Measurements from ENCODE around the gene CD47.

CD47 gene

DNA sequence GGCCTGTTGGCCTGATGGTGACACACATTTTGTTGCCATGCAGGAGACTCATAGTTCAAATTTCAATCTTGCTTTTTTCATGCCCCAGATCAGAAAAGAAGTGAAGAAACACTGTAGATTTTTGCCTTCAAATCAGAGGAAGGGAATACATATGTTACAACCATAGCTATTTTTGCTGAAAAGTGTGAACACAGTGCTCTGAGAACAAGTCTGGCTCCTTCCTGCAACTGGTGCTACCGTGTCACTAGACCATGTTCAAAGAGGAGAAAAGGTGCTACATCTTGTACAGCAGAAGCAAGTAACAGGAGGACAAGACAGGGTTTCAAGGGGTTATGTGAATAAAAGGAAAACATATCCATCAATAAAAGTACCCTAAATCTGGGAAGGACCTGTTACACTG, 44.6 kb downstream of the CD47 start:
- no peak for DNase-seq

- DNase-seq, result no peak
These were observed 46.1 kb downstream of the CD47 start for GRCh38 chr3:108044699-108045098.

- no peak for DNase-seq
These were observed 48.5 kb downstream of the CD47 start for GRCh38 chr3:108042300-108042699.

DNA sequence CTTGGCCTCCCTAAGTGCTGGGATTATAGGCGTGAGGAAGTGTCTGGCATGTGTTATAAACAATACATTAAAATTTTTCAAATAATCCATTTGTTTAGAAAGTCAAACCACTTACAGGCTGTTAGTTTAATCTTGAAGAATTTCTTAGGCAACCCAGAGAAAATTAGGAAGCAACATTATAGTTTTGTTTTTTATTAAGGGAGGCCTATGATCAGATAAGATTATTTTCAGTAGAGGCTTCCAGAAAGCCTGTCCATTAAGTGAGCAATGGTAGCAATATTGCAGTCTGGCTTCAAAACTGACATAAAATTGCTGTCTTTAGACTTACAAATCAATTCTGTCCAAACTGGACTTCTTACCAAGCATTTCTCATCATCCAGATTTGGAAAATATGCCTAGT, 49.6 kb downstream of the CD47 start:
- DNase-seq, result no peak

- no peak for DNase-seq
These were observed 53.1 kb downstream of the CD47 start for GRCh38 chr3:108037770-108038169.

DNA sequence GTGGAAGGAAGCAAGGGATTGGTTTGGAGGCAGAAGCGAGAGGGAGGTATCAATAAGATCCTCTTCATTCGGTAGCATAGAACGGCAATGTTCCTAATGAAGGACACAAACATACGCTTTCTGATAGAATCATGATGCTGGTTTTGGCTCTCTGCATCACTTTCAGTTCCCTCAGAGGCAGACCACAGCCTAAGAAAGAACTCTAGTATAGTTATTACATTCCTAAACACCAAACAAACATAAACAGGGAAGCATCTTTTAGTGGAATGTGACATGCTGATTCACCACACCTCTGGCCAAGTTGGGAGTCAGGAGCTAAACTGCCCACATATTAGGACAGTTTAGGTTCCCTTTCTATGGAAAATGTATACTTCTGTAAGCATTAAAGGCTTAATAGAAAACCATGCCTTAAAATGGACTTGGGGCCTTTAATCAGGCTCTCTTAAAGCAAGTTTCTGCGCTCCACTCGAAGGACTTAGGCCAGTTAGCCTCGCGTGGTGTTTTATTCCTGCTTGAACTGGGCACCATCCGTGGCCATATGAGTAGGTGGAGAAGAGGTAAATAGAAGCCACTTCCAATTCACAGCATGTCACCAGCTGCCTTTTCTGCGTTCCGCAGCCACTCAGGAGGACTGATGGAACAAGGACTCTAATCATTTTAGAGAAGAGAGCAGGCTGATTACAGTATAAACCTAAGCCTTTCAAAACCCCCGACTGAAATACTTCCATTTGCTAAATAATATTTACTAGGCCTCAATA, 53.7 kb downstream of the CD47 start:
- no peak for DNase-seq

DNA sequence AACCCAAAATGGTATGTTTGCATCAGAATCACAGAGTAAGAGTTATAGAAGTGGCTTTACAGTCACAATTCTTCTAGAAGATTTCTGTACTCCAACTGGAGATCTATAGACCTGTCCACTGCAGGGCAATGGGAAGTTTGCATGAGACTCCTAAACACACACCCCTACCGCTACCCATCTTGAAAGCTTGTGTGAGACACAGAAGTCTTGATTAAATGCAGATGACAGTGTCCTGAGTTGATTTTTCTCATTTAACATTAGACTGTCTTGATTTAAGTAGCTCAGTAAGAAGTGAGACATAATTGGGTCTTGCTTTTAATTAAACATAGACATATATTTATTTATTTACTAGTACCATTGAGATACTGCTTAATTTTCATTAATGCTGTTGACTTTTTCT, 54.4 kb downstream of the CD47 start:
- DNase-seq, result no peak

DNA sequence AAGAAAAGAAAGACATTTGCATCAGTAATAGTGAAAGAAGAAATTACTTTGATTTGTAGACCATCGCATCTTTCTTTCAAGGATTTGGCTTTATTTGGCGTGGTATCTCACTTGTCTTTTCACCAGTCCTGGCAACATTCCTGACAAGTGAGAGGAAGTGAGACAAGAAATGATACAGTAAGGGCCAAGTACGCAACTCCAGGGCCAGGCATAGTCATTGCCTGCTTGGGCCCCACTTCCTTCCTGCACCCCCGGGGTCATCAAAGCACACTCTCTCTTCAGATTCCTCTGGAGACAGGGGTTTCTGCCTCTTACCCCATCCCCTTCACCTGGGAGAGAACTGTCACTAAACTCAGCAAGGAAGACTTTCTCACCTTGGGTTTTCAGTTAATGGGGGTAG, 55.1 kb downstream of the CD47 start:
- DNase-seq, result no peak

GRCh38 chr3:108031895-108032294, 58.9 kb downstream of the CD47 start:
- DNase-seq, result no peak

DNA sequence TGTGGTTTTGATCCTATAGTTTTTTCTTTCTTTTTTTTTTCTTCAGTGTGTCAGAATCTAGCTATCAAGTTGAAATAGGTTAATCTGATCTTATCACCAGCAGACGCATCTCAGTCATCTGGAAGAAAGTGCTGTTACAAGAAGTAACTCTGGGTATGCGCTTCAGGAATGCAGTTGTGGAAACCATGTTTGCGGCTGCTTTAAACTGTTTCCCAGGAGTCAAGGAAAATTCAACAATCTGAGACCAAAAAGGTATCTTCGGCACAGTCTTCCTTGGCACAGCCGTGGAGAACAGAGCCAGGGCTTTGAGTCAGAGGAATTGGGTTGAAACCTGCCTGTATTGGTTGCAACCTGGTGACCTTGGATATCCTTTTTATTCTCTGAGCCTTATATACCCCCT, 59.9 kb downstream of the CD47 start:
- DNase-seq, result no peak

GRCh38 chr3:108029466-108029865, 61.4 kb downstream of the CD47 start:
- DNase-seq, result no peak

GRCh38 chr3:108028896-108029295, 61.9 kb downstream of the CD47 start:
- DNase-seq, result no peak

GRCh38 chr3:108025177-108025576, 65.7 kb downstream of the CD47 start:
- no peak for DNase-seq

- DNase-seq, result no peak
These were observed 66.5 kb downstream of the CD47 start for GRCh38 chr3:108024146-108024850.

DNA sequence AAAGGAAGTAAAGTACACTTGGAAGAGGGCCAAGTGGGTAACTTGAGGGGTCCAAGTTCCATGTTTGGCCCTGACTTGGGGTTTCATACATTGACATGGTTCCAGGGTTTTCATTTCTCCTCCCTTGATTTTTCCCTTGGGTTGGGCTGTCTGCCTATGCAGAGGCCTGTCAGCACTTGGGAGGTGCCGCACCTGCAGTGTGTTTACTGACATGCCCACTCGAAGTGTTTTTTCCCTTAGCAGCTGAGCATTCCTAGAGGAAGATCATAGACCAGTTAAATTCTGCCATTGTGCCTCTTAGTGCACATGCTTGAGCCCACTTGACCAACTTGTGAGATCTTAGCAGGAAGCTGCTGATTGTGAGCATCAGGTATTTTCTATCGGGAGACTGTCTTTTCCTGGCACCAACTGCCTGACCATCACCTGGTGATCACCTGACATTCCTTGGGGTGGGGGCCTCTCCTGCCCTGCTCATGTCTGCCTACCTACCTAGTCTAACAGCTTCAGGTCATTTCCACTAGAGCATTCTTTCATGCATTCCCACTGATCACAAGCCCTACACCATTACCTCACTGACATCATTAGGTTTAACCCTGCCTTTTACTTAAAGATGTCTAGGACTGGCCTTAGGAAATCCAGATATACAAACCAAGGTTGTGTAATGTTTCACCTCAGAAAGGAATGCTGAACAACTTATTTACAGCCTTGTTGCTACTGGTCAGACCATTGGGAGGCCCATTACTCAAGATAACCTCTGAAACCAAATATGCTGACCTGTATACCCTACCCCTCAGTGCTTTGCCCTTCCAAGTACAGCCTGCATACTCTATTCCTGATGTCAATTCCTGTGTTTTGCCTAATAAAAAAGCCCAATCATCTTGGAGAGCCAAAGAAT, 68.3 kb downstream of the CD47 start:
- no peak for DNase-seq

- DNase-seq, result no peak
These were observed 69.3 kb downstream of the CD47 start for GRCh38 chr3:108021533-108021932.

DNA sequence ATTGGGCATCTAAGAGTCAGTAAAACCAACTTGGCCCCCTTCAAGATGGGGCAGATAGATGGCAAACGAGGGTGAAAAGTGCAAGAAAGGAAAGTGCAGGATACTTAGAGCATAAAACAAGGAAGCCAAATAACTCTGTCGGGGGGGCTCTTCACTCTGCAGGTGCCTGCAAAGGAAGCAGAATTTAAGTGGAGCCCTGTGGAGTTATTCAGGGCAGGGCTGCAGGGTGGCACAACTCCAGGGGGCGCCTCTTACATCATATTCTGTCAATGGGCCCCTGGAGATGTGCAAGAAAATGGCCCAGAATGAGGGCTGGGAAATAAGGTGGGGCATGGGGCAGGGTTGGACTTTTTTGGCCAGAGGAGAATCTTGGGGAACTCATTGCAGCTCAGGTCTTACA, 69.7 kb downstream of the CD47 start:
- no peak for DNase-seq

DNA sequence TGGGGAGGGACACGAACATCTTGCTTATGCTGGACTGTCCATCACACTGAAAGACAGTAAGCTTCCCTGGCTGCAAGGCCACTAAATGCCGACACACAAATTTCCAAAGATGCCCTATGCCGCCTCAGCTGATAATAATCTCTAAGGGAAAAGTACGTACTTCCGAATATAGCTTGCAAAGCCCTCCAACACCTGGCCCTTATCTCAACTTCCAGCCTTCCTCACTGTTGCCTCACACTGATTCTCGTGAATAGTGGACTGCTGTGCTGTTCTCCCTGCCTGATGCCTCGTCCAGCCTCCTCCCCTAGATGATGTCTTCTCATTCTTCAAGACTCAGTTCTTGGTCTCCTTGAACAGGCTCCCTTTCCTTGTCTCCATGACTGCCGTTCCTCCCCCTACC, 72.3 kb downstream of the CD47 start:
- no peak for DNase-seq

DNA sequence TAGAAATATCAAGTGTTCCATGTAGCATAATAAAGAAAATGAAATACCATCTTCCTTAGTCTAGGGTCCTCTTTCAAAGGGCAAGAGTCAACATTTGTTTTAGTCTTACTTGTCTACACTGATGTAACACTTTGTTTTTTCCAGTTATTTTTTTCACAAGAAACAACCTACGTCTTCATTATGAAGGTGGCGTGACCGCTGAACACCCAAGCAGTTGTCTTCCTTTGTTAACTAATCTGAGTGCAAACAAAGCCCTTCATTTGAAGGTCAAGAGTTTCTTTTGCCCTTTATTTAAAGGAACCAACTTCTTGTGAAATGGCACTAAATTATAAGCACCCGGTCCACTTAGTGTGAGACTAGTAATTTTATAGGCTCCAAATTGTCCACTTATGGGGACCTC, 73.2 kb downstream of the CD47 start:
- DNase-seq, result no peak

DNA sequence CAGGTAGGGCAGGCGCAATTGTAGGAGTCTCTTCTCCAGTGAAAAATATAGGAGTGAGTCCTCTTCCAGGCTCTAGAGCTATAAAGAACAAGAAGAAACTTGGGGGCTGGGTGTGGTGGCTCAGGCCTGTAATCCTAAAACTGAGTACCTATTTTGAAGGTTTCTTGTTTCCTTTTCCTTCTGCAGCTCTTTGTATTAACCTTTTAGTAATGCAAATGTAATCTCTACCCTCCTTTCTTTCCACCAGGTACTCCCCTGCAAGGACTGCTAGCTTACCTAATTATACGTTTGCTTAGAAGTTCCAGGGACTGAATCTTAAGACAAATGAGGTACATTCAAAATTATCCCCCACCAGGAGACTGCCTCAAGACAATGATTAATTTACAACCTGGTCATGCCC, 75.9 kb downstream of the CD47 start:
- DNase-seq, result no peak

DNA sequence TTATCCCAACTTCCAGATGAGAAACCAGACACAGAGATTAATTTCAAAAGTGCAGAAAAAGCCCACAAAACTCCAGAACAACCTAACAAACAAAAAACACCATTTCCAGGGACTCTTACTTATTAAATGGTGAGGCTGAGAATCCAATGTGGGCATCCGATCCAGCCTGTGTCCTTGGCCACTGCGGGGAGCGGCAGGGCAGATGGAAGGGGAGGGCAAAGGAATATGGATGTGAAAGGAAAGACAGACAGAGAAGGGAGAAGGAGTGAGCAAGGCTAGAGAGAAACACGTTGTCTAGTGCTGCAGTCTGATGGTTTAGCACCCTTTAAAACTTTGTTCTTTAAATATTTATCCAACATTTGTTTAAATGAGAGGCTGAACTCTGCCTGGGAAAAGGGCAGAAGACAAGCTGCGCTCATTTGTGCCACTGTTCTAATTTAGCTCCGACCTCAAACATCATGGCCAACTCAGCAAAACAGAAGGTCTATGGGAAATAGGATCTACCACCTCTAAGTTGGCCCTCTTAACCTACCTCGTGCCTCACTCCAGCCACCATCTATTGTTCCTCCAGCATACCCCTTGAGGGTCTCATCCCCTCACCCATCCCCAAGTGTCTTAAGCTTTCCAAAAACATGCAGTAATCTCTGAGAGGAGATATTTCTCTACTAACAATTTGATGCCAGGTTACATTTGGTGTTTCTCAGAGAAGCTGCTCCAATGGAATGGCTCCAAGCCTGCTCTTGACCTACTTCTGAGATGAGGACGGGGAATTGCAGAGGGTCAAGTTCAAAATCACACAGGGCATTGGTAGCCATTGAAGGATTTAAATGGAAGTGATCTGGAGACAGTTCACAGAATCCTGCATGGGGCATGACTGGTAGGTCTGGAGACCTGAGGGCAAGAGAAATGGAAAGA, 77.4 kb downstream of the CD47 start:
- DNase-seq, result no peak

GRCh38 chr3:108012304-108012703, 78.5 kb downstream of the CD47 start:
- DNase-seq, result no peak

- DNase-seq, result no peak
These were observed 79.2 kb downstream of the CD47 start for GRCh38 chr3:108011616-108012015.
